Ovary (tissue), 3 donors: ENCODE results near the gene EML6.

Experiments
- POLR2A ChIP-seq: fragments of 450-650 bp; IDR thresholded peaks from one replicate; pipeline ENCODE4 v1.6.1; 2017; ENCODE audit warnings: antibody characterized with exemption, mild to moderate bottlenecking, moderate library complexity
- TF ChIP-seq, protein P1 (sequence below), 3 donors: fragments of 450-650 bp in 2 of 3; fragments of 200-600 bp in 1 of 3; IDR thresholded peaks; one replicate each; pipeline versions ENCODE4 v1.5.1 to v1.8.0; 2016 to 2022; ENCODE audit warnings: antibody characterized with exemption in 3 of 3, mild to moderate bottlenecking in 1 of 3
- donor health status: DM: no; HTN: no; CAD: no.

DNA sequence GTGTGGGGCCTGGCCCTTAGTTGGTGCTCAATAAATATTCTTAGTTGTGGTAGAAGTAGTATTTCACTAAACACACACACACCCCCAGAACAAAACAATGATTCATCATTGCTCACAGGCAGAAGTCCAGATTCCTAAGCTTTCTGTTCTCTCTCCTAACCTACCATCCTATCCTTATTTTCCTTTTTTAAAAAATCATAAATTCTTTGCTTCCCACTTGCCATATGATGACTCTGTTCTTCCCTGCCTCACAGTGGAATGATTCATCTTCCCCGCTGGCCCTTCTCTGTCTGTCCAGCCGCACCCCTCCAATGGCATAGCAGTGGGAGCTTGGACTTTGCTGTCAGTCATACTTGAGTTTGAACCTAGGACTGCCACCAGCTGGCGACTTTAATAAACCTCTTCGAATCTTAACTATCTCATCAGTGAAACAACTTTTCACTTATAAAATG lies 5.2 kb downstream of the EML6 start:
- TF ChIP-seq, protein P1, sequence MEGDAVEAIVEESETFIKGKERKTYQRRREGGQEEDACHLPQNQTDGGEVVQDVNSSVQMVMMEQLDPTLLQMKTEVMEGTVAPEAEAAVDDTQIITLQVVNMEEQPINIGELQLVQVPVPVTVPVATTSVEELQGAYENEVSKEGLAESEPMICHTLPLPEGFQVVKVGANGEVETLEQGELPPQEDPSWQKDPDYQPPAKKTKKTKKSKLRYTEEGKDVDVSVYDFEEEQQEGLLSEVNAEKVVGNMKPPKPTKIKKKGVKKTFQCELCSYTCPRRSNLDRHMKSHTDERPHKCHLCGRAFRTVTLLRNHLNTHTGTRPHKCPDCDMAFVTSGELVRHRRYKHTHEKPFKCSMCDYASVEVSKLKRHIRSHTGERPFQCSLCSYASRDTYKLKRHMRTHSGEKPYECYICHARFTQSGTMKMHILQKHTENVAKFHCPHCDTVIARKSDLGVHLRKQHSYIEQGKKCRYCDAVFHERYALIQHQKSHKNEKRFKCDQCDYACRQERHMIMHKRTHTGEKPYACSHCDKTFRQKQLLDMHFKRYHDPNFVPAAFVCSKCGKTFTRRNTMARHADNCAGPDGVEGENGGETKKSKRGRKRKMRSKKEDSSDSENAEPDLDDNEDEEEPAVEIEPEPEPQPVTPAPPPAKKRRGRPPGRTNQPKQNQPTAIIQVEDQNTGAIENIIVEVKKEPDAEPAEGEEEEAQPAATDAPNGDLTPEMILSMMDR (IDR thresholded peaks at IDR 0.05): no peak
- TF ChIP-seq POLR2A: no peak
